RWPE1 (cell line): ENCODE data around the gene PDGFRB.

ENCODE experiments used
- CTCF ChIA-PET: fragments of 350-600 bp; sonication (Branson Sonifier 250); formaldehyde crosslinking; extraction: SDS; loops from one replicate; lab custom pipeline; 2021; lab: Yijun Ruan, JAX
- POLR2A ChIA-PET: fragments of 400-600 bp; formaldehyde crosslinking; extraction: SDS; loops from one replicate; lab custom pipeline; 2020; ENCODE audit warnings: antibody characterized with exemption; ENCODE audit not compliant: low non-redundant PET; lab: Yijun Ruan, JAX
- DNase-seq: peaks from one replicate; pipeline ENCODE4 v3.0.0; 2012; ENCODE audit warnings: low spot score
- H3K27ac ChIP-seq: fragments of 450-650 bp; 2 replicates; pipeline ENCODE4 v1.5.1; 2017
- CTCF ChIP-seq: fragments of 450-650 bp; conservative IDR thresholded peaks from 2 replicates; pipeline ENCODE4 v1.5.1; 2017; ENCODE audit warnings: low read depth, mild to moderate bottlenecking

Gene PDGFRB

DNA sequence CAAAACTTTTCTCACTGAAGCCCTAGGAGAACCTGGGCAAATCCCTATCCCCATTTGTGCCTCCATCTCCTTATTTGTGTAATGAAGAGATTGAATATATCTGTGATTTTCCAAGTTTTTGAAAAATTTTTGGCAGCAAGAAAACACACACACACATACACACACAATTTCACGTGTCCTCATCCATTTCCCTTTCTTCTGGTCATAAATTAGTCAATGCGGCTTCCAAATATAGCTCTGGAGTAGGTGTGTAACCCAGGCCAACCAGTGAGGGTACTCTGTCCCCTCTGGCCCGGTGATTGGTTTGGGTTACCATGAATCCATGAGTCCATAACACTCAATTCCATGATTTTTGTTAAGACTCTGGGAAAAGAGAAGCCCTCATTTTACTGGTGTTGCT is 82.0 kb downstream of the PDGFRB start:
- CTCF ChIA-PET, result interaction anchor here (0.6 to 1.5 kb wide), 3 partner anchors 10 to 531 kb away, joined by 4 read pairs; no protein-coding TSS in a partner anchor
- no peak overlapping the region for H3K27ac ChIP-seq
- TF ChIP-seq CTCF, result no peak
- POLR2A ChIA-PET, result interaction anchor here (0.6 kb wide), 2 partner anchors 12 to 332 kb away, joined by 3 read pairs; no protein-coding TSS in a partner anchor
- DNase-seq, result no peak

GRCh38 chr5:150073086-150073625 is 82.5 kb downstream of the PDGFRB start:
- no peak overlapping the region for H3K27ac ChIP-seq
- no peak for DNase-seq
- ChIA-PET POLR2A (no interaction called here), CTCF (interaction anchor here (1.5 kb wide), 1 partner anchor 10 kb away, joined by 4 read pairs; no protein-coding TSS in a partner anchor)
- TF ChIP-seq CTCF, result no peak

GRCh38 chr5:150070821-150071220 is 84.8 kb downstream of the PDGFRB start:
- H3K27ac ChIP-seq, result no peak overlapping the region
- POLR2A ChIA-PET, result no interaction called here
- DNase-seq, result no peak
- CTCF ChIA-PET, result interaction anchor here (0.8 to 0.9 kb wide), 2 partner anchors 10 to 30 kb away, joined by 3 read pairs; no protein-coding TSS in a partner anchor
- no peak for TF ChIP-seq CTCF

GRCh38 chr5:150069672-150070627 is 85.7 kb downstream of the PDGFRB start:
- no peak overlapping the region for H3K27ac ChIP-seq
- TF ChIP-seq CTCF, result no peak
- ChIA-PET CTCF (interaction anchor here (0.7 kb wide), 1 partner anchor 196 kb away, joined by 3 read pairs; no protein-coding TSS in a partner anchor), POLR2A (no interaction called here)
- no peak for DNase-seq

GRCh38 chr5:150068961-150069645 is 86.5 kb downstream of the PDGFRB start:
- DNase-seq, result no peak
- no peak overlapping the region for H3K27ac ChIP-seq
- no peak for TF ChIP-seq CTCF
- CTCF ChIA-PET, result no interaction called here
- POLR2A ChIA-PET, result no interaction called here

DNA sequence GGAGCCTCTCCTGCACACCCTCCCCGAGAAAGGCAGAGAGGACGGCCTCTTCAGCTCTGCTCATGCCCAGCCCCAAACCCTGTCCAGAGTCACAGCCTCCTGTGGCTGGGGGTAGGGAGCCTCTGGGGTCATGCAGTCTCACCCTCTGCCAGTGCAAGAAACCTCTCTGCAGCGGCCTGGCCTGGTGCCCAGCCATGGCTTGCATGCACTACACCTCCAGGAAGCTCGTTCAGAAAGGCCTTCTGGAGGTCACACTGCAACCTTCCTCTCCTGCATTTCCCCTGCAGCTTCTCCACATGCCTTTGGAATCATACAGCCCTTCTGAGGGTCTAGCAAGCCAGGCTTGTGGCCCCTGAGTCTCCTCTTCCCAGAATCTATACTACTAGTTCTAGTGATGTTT is 87.2 kb downstream of the PDGFRB start:
- POLR2A ChIA-PET, result no interaction called here
- H3K27ac ChIP-seq, result no peak overlapping the region
- DNase-seq, result no peak
- CTCF ChIA-PET, result no interaction called here
- no peak for TF ChIP-seq CTCF
